ENCODE measurements around the gene TNNT1. TPM values are rescaled to one million over a fixed set of nuclear protein-coding genes. Genes with fewer than 3 reads are reported as not detected.

Gene TNNT1
- total RNA-seq, 1 donor from 2014 or later, result 2.8 TPM

GRCh38 chr19:55169136-55169535 is 20.1 kb upstream of the TNNT1 start:
- TF ChIP-seq CTCF (IDR thresholded peaks at IDR 0.05; ENCODE audit: unreplicated experiment), result no peak
- H3K27me3 Mint-ChIP-seq (ENCODE audit: unreplicated experiment), result peaks cover 19% of the 10 kb centered on the region
- peaks cover 5% of the 10 kb centered on the region for H3K36me3 Mint-ChIP-seq (ENCODE audit: low read depth, unreplicated experiment)
- no peak for DNase-seq (ENCODE audit: low spot score)
- peaks cover 12% of the 10 kb centered on the region for H3K4me1 Mint-ChIP-seq (ENCODE audit: unreplicated experiment)
- H3K27ac Mint-ChIP-seq (ENCODE audit: unreplicated experiment), result no peak overlapping the region
- no peak overlapping the region for H3K4me3 Mint-ChIP-seq (ENCODE audit: unreplicated experiment)
- no peaks in the 10 kb centered on the region for H3K9me3 Mint-ChIP-seq (ENCODE audit: unreplicated experiment)

GRCh38 chr19:55166530-55167268 is 17.7 kb upstream of the TNNT1 start, which contains the start of gene DNAAF3:
DNAAF3 (minus strand) TSS chr19:55166613; CDS start chr19:55166413, 200 bp downstream.
- Mint-ChIP-seq H3K27me3 (ENCODE audit: unreplicated experiment) (peaks cover 7% of the 10 kb centered on the region), H3K4me3 (ENCODE audit: unreplicated experiment) (peak within 1 kb of the TSS; percentile 96), H3K4me1 (ENCODE audit: unreplicated experiment) (peaks cover 5% of the 10 kb centered on the region), H3K27ac (ENCODE audit: unreplicated experiment) (peak within 1 kb of the TSS; percentile 91), H3K36me3 (ENCODE audit: low read depth, unreplicated experiment) (no peaks in the 10 kb centered on the region), H3K9me3 (ENCODE audit: unreplicated experiment) (no peaks in the 10 kb centered on the region)
- no peak for TF ChIP-seq CTCF (IDR thresholded peaks at IDR 0.05; ENCODE audit: unreplicated experiment)
- peak; percentile 98 for DNase-seq (ENCODE audit: low spot score)

- H3K27ac Mint-ChIP-seq (ENCODE audit: unreplicated experiment), result peak overlapping the region; percentile 91
- DNase-seq (ENCODE audit: low spot score), result peak; percentile 84
- peak; percentile 27 for TF ChIP-seq CTCF (IDR thresholded peaks at IDR 0.05; ENCODE audit: unreplicated experiment)
- no peaks in the 10 kb centered on the region for H3K36me3 Mint-ChIP-seq (ENCODE audit: low read depth, unreplicated experiment)
- H3K9me3 Mint-ChIP-seq (ENCODE audit: unreplicated experiment), result no peaks in the 10 kb centered on the region
- peaks cover 5% of the 10 kb centered on the region for H3K4me1 Mint-ChIP-seq (ENCODE audit: unreplicated experiment)
- peaks cover 5% of the 10 kb centered on the region for H3K27me3 Mint-ChIP-seq (ENCODE audit: unreplicated experiment)
- H3K4me3 Mint-ChIP-seq (ENCODE audit: unreplicated experiment), result peak overlapping the region; percentile 96
These were observed 17.0 kb upstream of the TNNT1 start for GRCh38 chr19:55165952-55166529.

- no peak for DNase-seq (ENCODE audit: low spot score)
- Mint-ChIP-seq H3K9me3 (ENCODE audit: unreplicated experiment) (no peaks in the 10 kb centered on the region), H3K4me3 (ENCODE audit: unreplicated experiment) (no peak overlapping the region), H3K27ac (ENCODE audit: unreplicated experiment) (no peak overlapping the region), H3K36me3 (ENCODE audit: low read depth, unreplicated experiment) (no peaks in the 10 kb centered on the region), H3K4me1 (ENCODE audit: unreplicated experiment) (peaks cover 1% of the 10 kb centered on the region), H3K27me3 (ENCODE audit: unreplicated experiment) (peaks cover 6% of the 10 kb centered on the region)
- TF ChIP-seq CTCF (IDR thresholded peaks at IDR 0.05; ENCODE audit: unreplicated experiment), result no peak
These were observed 12.7 kb upstream of the TNNT1 start for GRCh38 chr19:55161571-55162322.

Measured in endothelial cell (in vitro differentiated cells).